Stimulated activated CD8-positive, alpha-beta memory T cell treated with anti-CD3 and anti-CD28 coated beads, Interleukin-7, amount 100 ng/mL, for 4 hours (primary cell): ENCODE data around the gene DNAAF2.
A peak's percentile ranks its signal among the peaks of the same experiment; 100 is the strongest.
"Not testable (repeated sequence)": the region's sequence is repeated elsewhere in the genome, so short reads cannot be mapped to it uniquely, and the experiment has no call there.

ENCODE experiments used
- DNase-seq, 2 donors: peaks; one replicate each; pipeline ENCODE4 v3.0.0-alpha.2; 2020; ENCODE audit warnings: low read depth in 2 of 2

DNAAF2 gene

DNA sequence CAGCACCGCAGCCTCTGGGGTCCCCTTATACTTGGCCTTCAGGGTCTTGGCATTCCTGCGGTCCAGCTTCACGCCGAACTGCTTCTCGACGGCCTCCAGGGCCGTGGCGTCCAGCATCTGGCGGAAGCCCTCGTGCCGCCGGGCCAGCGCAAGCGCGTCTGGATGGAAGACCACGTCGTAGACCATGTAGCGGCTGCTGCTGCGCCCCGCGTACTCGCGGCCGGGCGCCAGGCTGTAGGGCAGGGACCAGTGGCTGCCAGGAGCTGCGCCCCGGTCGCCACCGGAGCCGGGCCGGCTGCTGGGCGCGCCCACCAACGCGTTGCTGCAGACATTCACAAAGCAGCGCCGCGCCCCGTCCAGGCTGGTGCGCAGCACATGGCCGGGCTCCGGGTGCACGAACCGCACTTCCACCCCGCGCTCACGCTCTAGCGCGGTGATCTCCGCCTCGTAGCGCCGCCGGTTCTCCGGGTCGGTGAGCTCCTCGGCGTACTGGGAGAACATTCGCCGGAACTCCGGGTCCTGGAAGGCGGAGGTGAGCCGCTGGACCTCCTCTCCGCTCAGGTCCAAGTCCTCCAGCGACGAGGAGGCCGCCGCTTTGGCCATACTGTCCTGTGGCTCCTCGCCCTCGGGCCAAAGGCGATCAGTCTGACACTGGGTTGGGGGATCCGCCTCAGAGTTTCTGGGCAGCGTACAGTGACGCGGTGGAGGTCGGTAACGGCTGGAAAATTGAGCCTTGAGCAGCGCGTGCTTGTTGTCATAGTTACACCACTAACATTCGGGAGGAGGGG, at the start of gene DNAAF2:
TSS of gene DNAAF2 (minus strand) at position 698 of the 788 bp plus-strand sequence. CDS start at position 603, 95 bp downstream.
- DNase-seq, result peak; percentile 46 to 56

DNA sequence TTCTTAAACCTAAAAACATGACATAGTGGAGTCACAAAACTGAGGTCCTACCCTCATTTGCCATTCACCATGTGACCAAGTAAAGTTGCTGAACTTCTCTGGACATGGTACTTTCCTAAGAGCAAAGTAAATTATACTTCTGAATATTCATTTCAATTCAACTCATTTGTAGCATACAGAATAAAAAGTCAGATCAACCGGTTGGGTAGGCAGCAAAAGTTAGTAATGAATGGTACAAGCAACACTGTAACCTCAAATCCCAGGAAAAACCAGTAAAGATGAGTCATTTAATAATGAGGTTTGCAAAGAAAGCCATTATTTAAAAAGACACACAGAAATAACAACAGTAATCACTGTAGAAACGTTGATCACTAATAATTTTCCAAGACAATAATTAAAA, 44.2 kb upstream of the DNAAF2 start:
- DNase-seq, result no peak

DNA sequence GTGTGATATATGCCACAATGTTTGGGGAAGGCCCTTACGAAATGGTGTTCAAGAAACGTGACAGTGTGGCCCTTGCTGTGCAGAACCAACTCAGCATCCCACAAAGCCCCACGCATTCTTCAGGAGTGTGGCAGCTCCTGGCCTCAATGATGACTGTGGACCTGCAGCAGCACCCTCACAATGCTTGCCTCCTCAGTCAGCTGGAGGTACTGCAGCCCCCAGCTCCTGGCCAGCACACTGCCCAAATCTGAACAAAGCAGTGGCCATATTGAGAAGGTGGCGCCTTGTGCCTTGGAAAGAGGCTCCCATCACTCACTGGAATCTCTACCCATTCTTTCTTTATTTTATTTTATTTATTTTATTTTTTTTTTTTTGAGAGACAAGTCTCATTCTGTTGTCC, 42.6 kb upstream of the DNAAF2 start:
- DNase-seq, result no peak

DNA sequence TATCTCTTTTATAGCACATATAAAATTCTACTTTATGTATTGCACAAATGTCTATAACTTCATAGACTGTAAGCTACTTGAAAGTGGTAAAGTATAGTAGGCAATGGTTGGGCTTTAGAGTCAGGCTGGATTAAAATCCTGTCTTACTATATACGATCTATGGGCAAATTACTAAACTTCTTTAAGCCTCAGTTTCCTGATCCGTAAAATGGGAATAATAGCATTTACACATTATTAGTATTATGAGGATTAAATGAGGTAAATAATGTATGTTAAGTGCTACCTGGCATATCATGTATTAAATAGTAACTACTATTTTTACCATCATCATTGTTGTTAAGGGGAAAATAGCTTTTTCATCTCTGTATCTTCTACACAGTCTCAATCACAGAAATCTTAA, 38.5 kb upstream of the DNAAF2 start:
- DNase-seq, result no peak

- no peak for DNase-seq
Observed at GRCh38 chr14:49670475-49670874, 35.4 kb upstream of the DNAAF2 start.

GRCh38 chr14:49659526-49660455, 24.7 kb upstream of the DNAAF2 start:
- DNase-seq, result no peak

GRCh38 chr14:49657500-49657899, 22.5 kb upstream of the DNAAF2 start:
- not testable (repeated sequence) for DNase-seq

GRCh38 chr14:49654511-49654910, 19.5 kb upstream of the DNAAF2 start:
- no peak for DNase-seq

GRCh38 chr14:49653508-49653907, 18.5 kb upstream of the DNAAF2 start:
- DNase-seq, result no peak

GRCh38 chr14:49642163-49642562, 7.1 kb upstream of the DNAAF2 start:
- DNase-seq, result no peak

GRCh38 chr14:49641697-49642129, 6.7 kb upstream of the DNAAF2 start:
- DNase-seq, result no peak

DNA sequence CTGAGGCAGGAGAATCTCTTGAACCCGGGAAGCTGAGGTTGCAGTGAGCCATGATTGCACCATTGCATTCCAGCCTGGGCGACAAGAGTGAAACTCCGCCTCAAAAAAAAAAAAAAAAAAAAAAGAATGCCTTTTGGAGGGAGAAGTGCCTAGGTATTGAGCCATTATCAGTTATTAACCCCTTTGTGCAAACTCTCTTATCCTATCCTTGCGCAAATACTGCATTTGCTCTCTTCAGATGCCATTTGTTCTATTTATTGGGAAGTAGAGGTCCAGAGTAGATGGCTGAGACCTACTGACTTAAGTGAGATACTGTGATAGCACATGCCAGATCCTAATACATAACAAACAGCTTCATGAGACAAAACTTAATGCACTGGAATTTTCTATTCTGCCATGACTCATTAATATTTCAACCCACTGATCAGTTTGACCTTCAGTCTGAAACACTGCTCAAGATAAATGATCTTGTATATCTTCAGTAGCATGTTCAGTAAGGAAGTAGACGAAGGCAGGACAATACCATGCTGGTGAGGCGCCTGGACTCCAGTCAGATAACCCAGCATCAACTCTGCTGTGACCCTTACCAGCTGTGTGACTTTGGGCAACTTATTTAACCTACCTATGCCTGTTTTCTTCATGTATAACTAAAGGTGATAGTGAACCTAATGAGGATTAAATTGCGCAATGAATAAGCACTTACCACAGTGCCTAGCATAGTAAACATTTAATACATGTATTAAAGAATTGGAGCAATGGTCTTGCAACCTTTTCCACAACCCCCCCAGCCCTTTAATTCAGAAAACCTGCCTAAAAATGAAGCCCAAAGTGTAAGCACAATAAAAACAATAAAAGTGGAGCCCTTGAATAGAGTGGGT, 5.7 kb upstream of the DNAAF2 start:
- DNase-seq, result no peak

DNA sequence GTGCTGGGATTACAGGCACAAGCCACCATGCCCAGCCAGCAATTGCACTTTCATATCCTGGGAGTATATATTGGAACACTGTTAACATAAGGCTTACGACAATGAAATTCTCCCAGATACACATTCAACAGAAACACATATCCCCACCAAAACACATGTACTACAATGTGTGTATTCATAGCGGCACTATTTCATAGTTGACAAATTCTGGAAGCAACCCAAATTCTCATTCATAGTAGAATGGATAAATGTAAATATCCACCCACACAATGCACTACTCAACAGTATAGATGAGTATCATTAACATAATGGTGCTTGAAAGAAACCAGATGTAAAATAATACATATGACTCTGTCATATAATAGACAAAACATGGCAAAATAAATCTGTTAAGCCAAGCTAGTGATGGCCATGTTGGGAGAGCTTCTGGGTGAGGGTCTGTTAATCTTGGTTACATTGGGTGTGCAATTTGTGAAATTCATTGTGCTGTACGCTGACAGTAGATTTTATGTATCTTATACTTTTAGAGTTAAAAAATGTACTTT, 2.6 kb upstream of the DNAAF2 start:
- no peak for DNase-seq

DNA sequence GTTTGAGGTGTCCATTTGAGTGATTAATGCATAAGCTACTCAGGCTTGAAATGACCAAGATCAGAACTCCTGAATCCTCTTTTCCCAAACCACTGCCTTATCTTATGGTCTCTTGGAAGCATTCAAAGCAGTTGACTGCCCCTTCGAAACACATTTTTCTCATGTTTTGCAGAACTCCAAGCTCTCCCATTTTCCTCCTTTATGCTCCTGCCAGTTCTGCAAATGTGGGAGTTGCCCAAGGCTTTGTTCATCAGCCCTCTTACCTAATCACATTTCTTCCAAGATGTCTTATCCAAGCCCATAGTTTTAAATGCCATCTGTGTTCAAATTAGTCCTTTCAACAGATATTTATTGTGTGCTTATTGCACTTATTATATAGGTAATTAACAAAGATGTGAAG, 1.8 kb upstream of the DNAAF2 start:
- DNase-seq, result no peak

- peak; percentile 91 to 94 for DNase-seq
Observed at GRCh38 chr14:49633640-49634546, 1.2 kb downstream of the DNAAF2 start.

GRCh38 chr14:49623941-49624839, 10.9 kb downstream of the DNAAF2 start:
- no peak for DNase-seq

DNA sequence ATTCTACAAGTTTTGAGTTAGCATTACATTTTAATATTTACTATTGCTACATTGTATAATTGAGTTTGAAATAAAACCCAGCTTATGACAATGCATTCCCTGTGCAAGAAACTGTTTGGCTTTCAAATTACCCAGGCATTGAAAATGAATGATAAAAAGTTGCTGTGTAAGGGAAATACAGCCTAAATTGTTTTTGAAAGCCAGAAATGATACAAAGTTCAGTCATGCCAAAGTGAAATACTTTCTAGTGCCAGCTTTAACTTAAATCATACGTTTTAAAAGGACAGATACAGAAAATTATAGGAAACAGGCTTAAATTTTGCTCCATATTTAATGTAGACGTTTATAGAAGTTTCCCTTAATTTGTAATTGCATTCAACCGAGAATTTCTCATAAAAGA, 11.7 kb downstream of the DNAAF2 start:
- no peak for DNase-seq

- DNase-seq, result no peak
Observed at GRCh38 chr14:49622022-49622607, 12.9 kb downstream of the DNAAF2 start.
